Measurements from ENCODE around the gene CAMSAP2. TPM values are rescaled to one million over a fixed set of nuclear protein-coding genes. Genes with fewer than 3 reads are reported as not detected.

Gene CAMSAP2
- total RNA-seq, 4 donors from 2014 or later: 37.8 to 47.4 (median 46.0) TPM

GRCh38 chr1:200710166-200710565 lies 28.5 kb upstream of the CAMSAP2 start:
- no peak overlapping the region for H3K4me3 ChIP-seq
- H3K9me3 ChIP-seq: no peaks in the 10 kb centered on the region
- 74% methylated on average over 2 of the region's 2 CpGs; no CpG with 5 or more reads in 1 of the 2 donors for WGBS, 2 donors (ENCODE audit: low coverage in 1 of 2)
- no peak overlapping the region for H3K27ac ChIP-seq
- ATAC-seq: no peak
- no peaks in the 10 kb centered on the region for H3K27me3 ChIP-seq
- H3K36me3 ChIP-seq: no peaks in the 10 kb centered on the region
- no peak for TF ChIP-seq POLR2A (IDR thresholded peaks at IDR 0.05)
- no peak for TF ChIP-seq CTCF (IDR thresholded peaks at IDR 0.05)
- H3K4me1 ChIP-seq: no peaks in the 10 kb centered on the region

- no peaks in the 10 kb centered on the region for H3K9me3 ChIP-seq
- TF ChIP-seq EP300 (IDR thresholded peaks at IDR 0.05) (no peak), POLR2A (IDR thresholded peaks at IDR 0.05) (no peak), POLR2AphosphoS5 (IDR thresholded peaks at IDR 0.05) (no peak), CTCF (IDR thresholded peaks at IDR 0.05) (no peak)
- no peaks in the 10 kb centered on the region for H3K36me3 ChIP-seq
- no peaks in the 10 kb centered on the region for H3K4me1 ChIP-seq
- H3K27me3 ChIP-seq: no peaks in the 10 kb centered on the region
- H3K4me3 ChIP-seq: no peak overlapping the region
- no peak overlapping the region for H3K27ac ChIP-seq
- ATAC-seq: no peak
- 81 to 95% methylated on average over 2 of the region's 2 CpGs for WGBS, 2 donors (ENCODE audit: low coverage in 1 of 2)
Observed at GRCh38 chr1:200714504-200715187, 24.0 kb upstream of the CAMSAP2 start.

GRCh38 chr1:200720199-200720598 lies 18.5 kb upstream of the CAMSAP2 start:
- Histone ChIP-seq H3K36me3 (no peaks in the 10 kb centered on the region), H3K27me3 (no peaks in the 10 kb centered on the region), H3K27ac (no peak overlapping the region), H3K4me3 (no peak overlapping the region), H3K4me1 (no peaks in the 10 kb centered on the region), H3K9me3 (no peaks in the 10 kb centered on the region)
- TF ChIP-seq POLR2A (IDR thresholded peaks at IDR 0.05) (no peak), CTCF (IDR thresholded peaks at IDR 0.05) (no peak), POLR2AphosphoS5 (IDR thresholded peaks at IDR 0.05) (no peak), EP300 (IDR thresholded peaks at IDR 0.05) (no peak)
- no peak for ATAC-seq
- 83 to 92% methylated on average over 1 of the region's 1 CpG for WGBS, 2 donors (ENCODE audit: low coverage in 1 of 2)

- Histone ChIP-seq H3K36me3 (no peaks in the 10 kb centered on the region), H3K27me3 (no peaks in the 10 kb centered on the region), H3K4me3 (no peak overlapping the region), H3K27ac (no peak overlapping the region), H3K4me1 (no peaks in the 10 kb centered on the region), H3K9me3 (no peaks in the 10 kb centered on the region)
- ATAC-seq: no peak
- TF ChIP-seq POLR2AphosphoS5 (IDR thresholded peaks at IDR 0.05): no peak
- TF ChIP-seq EP300 (IDR thresholded peaks at IDR 0.05): no peak
- TF ChIP-seq POLR2A (IDR thresholded peaks at IDR 0.05): no peak
- TF ChIP-seq CTCF (IDR thresholded peaks at IDR 0.05): no peak
Observed at GRCh38 chr1:200724064-200724463, 14.6 kb upstream of the CAMSAP2 start.

- no peaks in the 10 kb centered on the region for H3K9me3 ChIP-seq
- H3K27me3 ChIP-seq: no peaks in the 10 kb centered on the region
- H3K27ac ChIP-seq: no peak overlapping the region
- H3K36me3 ChIP-seq: no peaks in the 10 kb centered on the region
- 100% methylated on average over 2 of the region's 2 CpGs for WGBS, 2 donors (ENCODE audit: low coverage in 1 of 2)
- no peaks in the 10 kb centered on the region for H3K4me1 ChIP-seq
- no peak for ATAC-seq
- no peak overlapping the region for H3K4me3 ChIP-seq
- TF ChIP-seq POLR2AphosphoS5 (IDR thresholded peaks at IDR 0.05) (no peak), POLR2A (IDR thresholded peaks at IDR 0.05) (no peak), EP300 (IDR thresholded peaks at IDR 0.05) (no peak), CTCF (IDR thresholded peaks at IDR 0.05) (no peak)
Observed at GRCh38 chr1:200727257-200727656, 11.4 kb upstream of the CAMSAP2 start.
